ENCODE data around the gene EIF4B. TPM values are rescaled to one million over a fixed set of nuclear protein-coding genes. Genes with fewer than 3 reads are reported as not detected.
A peak's percentile ranks its signal among the peaks of the same experiment; 100 is the strongest.

The EIF4B gene
- total and polyA plus RNA-seq, 9 of the 15 experiments (the other 6 are each of a cell fraction or from before 2014, with no cell fraction given) = 138 to 669 (median 552) TPM

- no peak for TF ChIP-seq TFE3 (CRISPR knock-in tag; IDR thresholded peaks at IDR 0.05)
- peak in 1 of 2 experiments; percentile 43; a peak in 1 of 4 replicates for TF ChIP-seq FOXK2 (conservative IDR thresholded peaks at IDR 0.05 in 1 of 2, IDR thresholded peaks at IDR 0.05 in 1 of 2; ENCODE audit: low read depth in 2 of 2)
- no peak for TF ChIP-seq DACH1 (IDR thresholded peaks at IDR 0.05; ENCODE audit: partially characterized antibody)
- no peak for TF ChIP-seq ADNP (tag; IDR thresholded peaks at IDR 0.05)
- TF ChIP-seq ZNF408 (CRISPR knock-in tag; IDR thresholded peaks at IDR 0.05; ENCODE audit: low read depth) = no peak
- TF ChIP-seq NFIC (IDR thresholded peaks at IDR 0.05) = no peak
- peak; percentile 53 for TF ChIP-seq MYC (IDR thresholded peaks at IDR 0.05; ENCODE audit: low read depth, low read length)
- TF ChIP-seq MYC (CRISPR knock-in tag; IDR thresholded peaks at IDR 0.05; ENCODE audit: borderline replicate concordance, low read depth) = no peak
- TF ChIP-seq PHF21A (IDR thresholded peaks at IDR 0.05; ENCODE audit: borderline replicate concordance, low read depth) = no peak
- TF ChIP-seq, protein P1, sequence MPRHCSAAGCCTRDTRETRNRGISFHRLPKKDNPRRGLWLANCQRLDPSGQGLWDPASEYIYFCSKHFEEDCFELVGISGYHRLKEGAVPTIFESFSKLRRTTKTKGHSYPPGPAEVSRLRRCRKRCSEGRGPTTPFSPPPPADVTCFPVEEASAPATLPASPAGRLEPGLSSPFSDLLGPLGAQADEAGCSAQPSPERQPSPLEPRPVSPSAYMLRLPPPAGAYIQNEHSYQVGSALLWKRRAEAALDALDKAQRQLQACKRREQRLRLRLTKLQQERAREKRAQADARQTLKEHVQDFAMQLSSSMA (CRISPR knock-in tag; IDR thresholded peaks at IDR 0.05) = no peak
- no peak for TF ChIP-seq GATAD2B (IDR thresholded peaks at IDR 0.05; ENCODE audit: borderline replicate concordance)
- no peak for TF ChIP-seq DIDO1 (tag; IDR thresholded peaks at IDR 0.05; ENCODE audit: low read depth)
- no peak for TF ChIP-seq NUFIP1 (IDR thresholded peaks at IDR 0.05; ENCODE audit: partially characterized antibody)
- TF ChIP-seq KAT7 (CRISPR knock-in tag; IDR thresholded peaks at IDR 0.05; ENCODE audit: borderline replicate concordance) = no peak
- no peak for TF ChIP-seq ZNF830 (CRISPR knock-in tag; IDR thresholded peaks at IDR 0.05)
- TF ChIP-seq EHMT2 (IDR thresholded peaks at IDR 0.05) = no peak
- TF ChIP-seq ZNF445 (CRISPR knock-in tag; IDR thresholded peaks at IDR 0.05; ENCODE audit: low read depth) = peak; percentile 44; the same call in 1 of the 2 replicates
- TF ChIP-seq ID3 (CRISPR knock-in tag; IDR thresholded peaks at IDR 0.05) = no peak
- TF ChIP-seq ID3 (tag; IDR thresholded peaks at IDR 0.05) = no peak
- no peak for TF ChIP-seq NELFE (IDR thresholded peaks at IDR 0.05; ENCODE audit: insufficient read depth, insufficient read length)
- TF ChIP-seq MNT (conservative IDR thresholded peaks at IDR 0.05) = peak in 1 of 2 experiments; percentile 63; a peak in 2 of 4 replicates
- no peak for TF ChIP-seq NR2C2 (CRISPR knock-in tag; IDR thresholded peaks at IDR 0.05)
- TF ChIP-seq NR2C2 (tag; IDR thresholded peaks at IDR 0.05) = peak; percentile 17; the same call in 1 of the 2 replicates
- no peak for TF ChIP-seq MAFK (IDR thresholded peaks at IDR 0.05; ENCODE audit: low read length)
These were observed 73.2 kb downstream of the EIF4B start, which contains the start of gene SPRYD3 (continued) for GRCh38 chr12:53079226-53080117.
